Activated naive CD4-positive, alpha-beta T cell treated with Interleukin-2 at 50 U/mL for 16 hours (primary cell): ENCODE results near the gene DUOXA1.
"Not testable (repeated sequence)": the region's sequence is repeated elsewhere in the genome, so short reads cannot be mapped to it uniquely, and the experiment has no call there.

Source experiments
- DNase-seq: peaks from one replicate; pipeline ENCODE4 v3.0.0-alpha.2; 2020

The DUOXA1 gene

DNA sequence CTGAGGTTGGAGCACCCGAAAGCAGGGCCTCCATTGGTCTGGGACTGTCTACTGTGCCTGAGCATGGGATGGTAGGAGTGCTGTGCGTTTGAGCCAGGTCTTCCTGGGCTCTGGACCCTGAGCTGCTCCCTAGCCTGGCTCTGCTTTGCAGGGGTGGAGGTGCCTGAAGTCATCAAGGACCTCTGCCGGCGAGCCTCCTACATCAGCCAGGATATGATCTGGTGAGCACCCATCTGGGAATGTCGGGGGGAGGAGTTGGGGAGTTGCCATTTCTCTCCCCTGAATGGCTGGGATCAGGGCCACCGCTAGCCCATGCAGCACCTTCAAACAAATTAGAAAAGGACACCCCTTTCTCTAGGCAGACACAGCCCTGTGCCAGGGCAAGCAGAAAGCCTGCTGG is 20.8 kb upstream of the DUOXA1 start:
- no peak for DNase-seq

DNA sequence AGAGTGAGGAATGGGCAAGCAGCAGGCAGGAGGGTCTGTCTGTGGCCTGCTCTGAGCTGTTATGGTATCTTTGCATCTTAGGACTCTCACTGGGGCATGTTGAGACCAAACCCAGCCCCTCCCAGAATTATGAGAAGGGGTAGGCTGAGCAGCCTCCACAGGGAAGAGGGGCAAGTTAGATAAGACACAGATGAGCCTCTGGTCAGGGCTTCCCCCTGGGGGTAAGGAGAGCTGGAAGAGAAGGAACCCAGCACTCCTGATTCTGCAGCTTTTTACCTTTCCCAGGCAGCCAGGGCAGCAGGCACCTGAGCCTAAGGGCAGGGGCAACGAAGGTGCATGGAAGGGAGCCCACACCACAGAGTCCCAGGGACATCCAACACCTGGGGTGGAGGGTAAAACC is 19.4 kb upstream of the DUOXA1 start:
- no peak for DNase-seq

- no peak for DNase-seq
Measured at GRCh38 chr15:45148076-45149059, 18.7 kb upstream of the DUOXA1 start.

DNA sequence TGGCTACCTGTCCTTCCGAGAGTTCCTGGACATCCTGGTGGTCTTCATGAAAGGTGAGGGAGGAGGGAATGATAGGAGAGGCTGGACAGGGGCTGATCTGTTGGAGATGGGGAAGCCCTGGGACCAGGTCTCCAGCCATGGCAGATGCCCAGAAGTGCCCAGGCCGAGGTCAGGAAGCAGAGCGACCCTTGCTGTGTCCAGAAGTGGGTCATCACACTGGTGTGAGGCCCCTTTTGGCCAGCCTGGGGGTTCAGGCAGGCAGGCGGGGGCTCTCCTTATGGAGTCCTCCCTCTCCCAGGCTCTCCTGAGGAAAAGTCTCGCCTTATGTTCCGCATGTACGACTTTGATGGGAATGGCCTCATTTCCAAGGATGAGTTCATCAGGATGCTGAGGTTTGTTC is 17.9 kb upstream of the DUOXA1 start:
- no peak for DNase-seq

DNA sequence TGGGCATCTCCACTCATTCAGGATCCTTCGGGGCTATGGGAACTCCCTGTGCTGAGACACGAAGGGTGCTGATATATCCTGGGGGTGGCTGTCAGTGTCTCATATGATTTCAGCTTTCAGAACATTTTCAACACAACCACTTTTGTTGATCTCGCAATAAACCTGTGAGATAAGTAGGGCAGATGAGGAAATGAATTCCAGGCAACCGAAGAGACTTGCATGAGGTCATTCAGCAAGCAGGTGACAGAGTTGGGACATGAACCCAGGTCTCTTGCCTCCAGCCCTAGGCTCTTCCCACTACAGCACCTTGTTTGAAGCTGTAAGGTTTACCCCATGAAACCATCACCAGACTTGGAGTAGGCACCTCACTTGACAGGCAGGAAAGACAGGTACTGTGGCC is 16.7 kb upstream of the DUOXA1 start:
- no peak for DNase-seq

- DNase-seq = no peak
Measured at GRCh38 chr15:45144775-45145174, 15.1 kb upstream of the DUOXA1 start.

- DNase-seq = no peak
Measured at GRCh38 chr15:45143946-45144345, 14.3 kb upstream of the DUOXA1 start.

- no peak for DNase-seq
Measured at GRCh38 chr15:45143056-45143455, 13.4 kb upstream of the DUOXA1 start.

- no peak for DNase-seq
Measured at GRCh38 chr15:45141386-45141785, 11.7 kb upstream of the DUOXA1 start.

DNA sequence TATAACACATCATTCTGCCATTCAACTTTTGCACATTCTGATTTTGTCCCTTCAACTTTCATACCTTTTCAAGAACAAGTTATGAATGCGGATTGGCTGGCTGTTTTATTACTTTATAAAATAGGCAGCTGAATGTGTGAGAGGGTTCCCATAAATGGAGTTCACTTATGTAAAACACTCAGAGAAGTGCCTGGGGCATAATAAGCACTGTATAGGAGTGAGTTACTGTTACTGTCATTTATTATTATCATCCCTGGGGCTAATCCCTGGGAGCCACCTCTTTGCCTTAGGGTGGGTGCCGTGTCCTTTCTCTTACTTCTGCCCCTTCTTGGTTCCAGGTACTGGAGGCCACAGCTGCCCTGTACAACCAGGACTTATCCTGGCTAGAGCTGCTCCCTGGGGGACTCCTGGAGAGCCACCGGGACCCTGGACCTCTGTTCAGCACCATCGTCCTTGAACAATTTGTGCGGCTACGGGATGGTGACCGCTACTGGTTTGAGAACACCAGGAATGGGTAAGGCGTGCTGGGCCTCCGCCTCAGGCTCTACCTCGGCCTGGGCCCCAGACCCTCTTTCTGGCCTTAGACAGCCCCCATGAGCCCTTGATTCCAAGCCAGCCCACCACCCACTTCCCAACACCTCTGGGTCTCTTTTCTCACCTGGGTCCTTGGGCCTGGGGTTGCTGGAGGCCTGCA is 11.0 kb upstream of the DUOXA1 start:
- DNase-seq = no peak

DNA sequence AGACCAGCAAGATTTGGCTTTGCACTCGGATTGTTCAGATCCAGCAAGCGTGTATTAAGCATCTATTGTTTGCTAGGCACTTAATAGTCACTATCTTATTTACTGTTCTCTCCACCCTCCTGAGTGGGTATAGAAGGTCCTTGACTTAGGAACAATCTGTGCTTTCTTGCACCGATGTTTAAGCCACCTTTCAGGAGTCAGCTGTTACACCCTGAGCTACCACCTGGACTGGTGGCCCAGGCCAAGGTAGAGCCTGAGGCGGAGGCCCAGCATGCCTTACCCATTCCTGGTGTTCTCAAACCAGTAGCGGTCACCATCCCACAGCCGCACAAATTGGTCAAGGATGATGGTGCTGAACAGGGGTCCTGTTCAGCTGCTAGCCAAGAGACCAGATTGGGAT is 10.1 kb upstream of the DUOXA1 start:
- DNase-seq = no peak

- no peak for DNase-seq
Measured at GRCh38 chr15:45138814-45139765, 9.4 kb upstream of the DUOXA1 start.

DNA sequence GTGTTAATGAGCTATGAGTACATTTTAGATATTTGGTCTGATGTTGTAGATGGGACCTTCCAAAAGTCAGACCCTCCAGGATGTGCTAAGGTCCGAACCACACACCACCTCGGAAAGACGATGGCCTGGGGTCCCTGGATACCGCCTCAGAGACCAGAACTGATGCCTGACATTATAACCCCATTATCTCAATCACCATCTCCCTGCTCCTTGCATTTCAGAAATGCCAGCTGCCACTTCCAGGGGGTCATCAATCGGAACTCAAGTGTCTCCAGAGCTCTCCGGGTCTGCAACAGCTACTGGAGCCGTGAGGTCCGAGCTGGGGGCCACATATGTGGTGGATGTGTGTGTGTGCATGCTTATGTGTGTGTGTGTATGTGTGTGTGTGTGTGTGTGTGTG is 8.0 kb upstream of the DUOXA1 start:
- DNase-seq = no peak

DNA sequence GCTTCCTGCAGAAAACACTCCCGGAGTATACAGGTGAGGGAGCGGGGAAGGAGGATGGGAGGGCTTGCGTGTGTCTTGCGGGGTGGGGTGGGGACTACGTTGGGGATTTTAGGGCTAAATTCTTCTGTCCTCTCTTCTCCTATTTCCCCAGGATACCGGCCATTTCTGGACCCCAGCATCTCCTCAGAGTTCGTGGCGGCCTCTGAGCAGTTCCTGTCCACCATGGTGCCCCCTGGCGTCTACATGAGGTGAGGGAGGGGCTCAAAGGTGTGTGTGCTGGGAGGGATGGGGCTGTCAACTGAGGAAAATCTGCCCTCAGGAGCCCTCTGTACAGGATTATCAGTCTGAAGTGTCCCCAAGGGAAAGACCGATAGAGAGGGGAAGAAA is 6.7 kb upstream of the DUOXA1 start:
- no peak for DNase-seq

- not testable (repeated sequence) for DNase-seq
Measured at GRCh38 chr15:45135705-45136377, 6.2 kb upstream of the DUOXA1 start.

GRCh38 chr15:45134682-45135604 is 5.3 kb upstream of the DUOXA1 start:
- peak; percentile 26 for DNase-seq

DNA sequence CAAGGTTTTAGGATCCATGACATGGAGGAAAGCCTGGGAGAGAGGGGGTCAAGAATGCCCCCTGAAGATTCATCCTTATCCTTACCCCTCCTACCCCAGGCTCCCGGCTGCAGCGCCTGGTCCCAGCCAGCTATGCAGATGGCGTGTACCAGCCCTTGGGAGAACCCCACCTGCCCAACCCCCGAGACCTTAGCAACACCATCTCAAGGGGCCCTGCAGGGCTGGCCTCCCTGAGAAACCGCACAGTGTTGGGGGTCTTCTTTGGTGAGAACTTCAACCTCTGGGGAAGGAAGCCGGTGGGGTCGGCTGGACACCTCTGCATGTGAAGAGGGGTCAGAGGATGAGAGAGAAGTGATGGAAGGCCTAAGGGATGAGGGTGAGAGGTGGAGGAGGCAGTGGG is 4.4 kb upstream of the DUOXA1 start:
- DNase-seq = no peak

GRCh38 chr15:45133561-45133920 is 3.9 kb upstream of the DUOXA1 start:
- DNase-seq = no peak

DNA sequence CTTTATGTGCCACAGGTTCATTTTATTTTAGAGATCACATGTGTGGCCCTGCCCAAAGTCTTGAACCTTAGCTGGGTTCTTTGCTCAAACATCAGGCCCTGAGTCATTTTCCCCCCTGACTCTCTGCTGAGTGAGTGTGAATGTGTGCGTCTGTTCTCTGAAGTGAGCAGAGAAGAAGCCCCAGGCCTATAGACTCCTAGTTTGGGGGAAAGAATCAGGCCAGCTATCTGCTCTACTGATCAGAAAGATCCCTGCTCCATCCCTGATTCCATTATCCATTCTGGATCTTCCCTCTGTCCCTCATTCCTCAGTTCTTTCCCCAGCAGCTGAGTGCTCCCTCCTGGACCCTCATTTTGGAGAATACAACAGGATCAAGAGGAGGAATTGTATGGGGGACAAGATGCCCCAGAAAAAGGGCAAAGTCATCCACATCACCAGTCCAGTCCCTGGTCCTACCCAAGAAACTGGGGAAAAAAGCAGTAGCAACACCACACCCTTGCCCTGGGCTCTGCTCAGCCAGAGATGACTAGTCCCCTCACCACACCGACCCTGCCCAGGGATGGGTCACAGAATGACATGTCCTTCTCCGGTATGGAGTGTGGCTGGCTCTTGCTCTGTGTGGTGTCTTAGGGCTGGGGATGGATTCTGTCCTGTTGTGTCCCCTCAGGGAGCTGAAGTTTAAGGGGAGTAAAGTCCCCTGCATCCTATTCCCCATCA is 3.3 kb upstream of the DUOXA1 start:
- no peak for DNase-seq

- no peak for DNase-seq
Measured at GRCh38 chr15:45131510-45131909, 1.8 kb upstream of the DUOXA1 start.
